22Rv1 (cell line): ENCODE results near the gene COBL.

ENCODE experiments used
- CTCF ChIP-seq: fragments of 450-650 bp; IDR thresholded peaks from 2 replicates; pipeline ENCODE4 v1.5.1; 2017; ENCODE audit warnings: mild to moderate bottlenecking
- ZFX ChIP-seq: fragments of 450-650 bp; IDR thresholded peaks from 2 replicates; pipeline ENCODE4 v1.6.1; 2017; ENCODE audit warnings: antibody characterized with exemption, borderline replicate concordance

GRCh38 chr7:51235593-51236313 is 80.9 kb downstream of the COBL start:
- TF ChIP-seq ZFX: no peak
- TF ChIP-seq CTCF: no peak
